Retinal pigment epithelial cell (primary cell): ENCODE results near the gene CD63.
A peak's percentile ranks its signal among the peaks of the same experiment; 100 is the strongest.

Experiments used
- DNase-seq: peaks from one replicate; pipeline ENCODE4 v3.0.0-alpha.2; 2010; ENCODE audit warnings: low read depth
- H3K4me3 ChIP-seq: 2 replicates; pipeline ENCODE4 v1.5.1; 2011; ENCODE audit warnings: mild to moderate bottlenecking, low read length, control low read depth, moderate library complexity
- TF ChIP-seq, protein P1 (sequence below): conservative IDR thresholded peaks from 2 replicates; pipeline ENCODE4 v1.5.1; 2011; ENCODE audit warnings: low read depth, low read length, control low read depth, inconsistent platforms

CD63 gene

GRCh38 chr12:55744340-55745030, 15.7 kb upstream of the CD63 start:
- peak overlapping the region; percentile 69 for H3K4me3 ChIP-seq
- TF ChIP-seq, protein P1, sequence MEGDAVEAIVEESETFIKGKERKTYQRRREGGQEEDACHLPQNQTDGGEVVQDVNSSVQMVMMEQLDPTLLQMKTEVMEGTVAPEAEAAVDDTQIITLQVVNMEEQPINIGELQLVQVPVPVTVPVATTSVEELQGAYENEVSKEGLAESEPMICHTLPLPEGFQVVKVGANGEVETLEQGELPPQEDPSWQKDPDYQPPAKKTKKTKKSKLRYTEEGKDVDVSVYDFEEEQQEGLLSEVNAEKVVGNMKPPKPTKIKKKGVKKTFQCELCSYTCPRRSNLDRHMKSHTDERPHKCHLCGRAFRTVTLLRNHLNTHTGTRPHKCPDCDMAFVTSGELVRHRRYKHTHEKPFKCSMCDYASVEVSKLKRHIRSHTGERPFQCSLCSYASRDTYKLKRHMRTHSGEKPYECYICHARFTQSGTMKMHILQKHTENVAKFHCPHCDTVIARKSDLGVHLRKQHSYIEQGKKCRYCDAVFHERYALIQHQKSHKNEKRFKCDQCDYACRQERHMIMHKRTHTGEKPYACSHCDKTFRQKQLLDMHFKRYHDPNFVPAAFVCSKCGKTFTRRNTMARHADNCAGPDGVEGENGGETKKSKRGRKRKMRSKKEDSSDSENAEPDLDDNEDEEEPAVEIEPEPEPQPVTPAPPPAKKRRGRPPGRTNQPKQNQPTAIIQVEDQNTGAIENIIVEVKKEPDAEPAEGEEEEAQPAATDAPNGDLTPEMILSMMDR = no peak
- DNase-seq = no peak

DNA sequence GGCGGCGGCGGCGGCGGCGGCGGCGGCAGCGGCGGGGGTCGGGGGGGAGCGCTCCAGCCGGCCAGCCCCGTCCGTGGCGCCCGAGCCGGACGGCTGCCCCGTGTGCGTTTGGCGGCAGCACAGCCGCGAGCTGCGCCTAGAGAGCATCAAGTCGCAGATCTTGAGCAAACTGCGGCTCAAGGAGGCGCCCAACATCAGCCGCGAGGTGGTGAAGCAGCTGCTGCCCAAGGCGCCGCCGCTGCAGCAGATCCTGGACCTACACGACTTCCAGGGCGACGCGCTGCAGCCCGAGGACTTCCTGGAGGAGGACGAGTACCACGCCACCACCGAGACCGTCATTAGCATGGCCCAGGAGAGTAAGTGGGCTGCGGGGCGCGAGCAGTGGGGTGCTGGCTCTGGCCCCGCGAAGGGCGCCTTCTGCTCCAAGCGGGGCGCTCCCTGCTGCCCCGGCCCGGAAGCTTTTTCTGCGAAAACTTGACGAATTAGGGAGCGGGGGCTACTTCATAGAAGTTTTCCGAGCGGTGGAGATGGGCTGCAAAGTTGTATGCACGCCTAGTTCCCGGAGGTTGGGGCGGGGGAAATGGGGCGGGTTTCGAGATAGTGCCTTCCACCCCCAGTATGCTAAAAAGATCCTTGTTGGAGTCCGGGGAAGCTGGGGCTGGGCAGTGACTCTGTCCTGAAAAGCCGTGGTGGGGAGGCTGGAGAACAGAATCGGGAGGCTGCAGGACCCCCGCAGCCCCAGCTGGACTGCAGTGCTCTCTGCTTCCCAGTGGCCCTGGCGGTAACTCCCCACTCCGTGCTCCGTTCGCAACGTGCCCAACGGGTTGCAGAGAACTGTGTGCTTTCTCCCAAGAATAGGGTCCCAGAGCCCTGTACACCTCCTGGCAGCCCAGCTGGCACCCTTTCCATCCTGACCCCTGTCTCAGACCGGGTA, 14.9 kb upstream of the CD63 start:
- H3K4me3 ChIP-seq = peak overlapping the region; percentile 69
- TF ChIP-seq, protein P1 = peak; percentile 12
- DNase-seq = no peak

DNA sequence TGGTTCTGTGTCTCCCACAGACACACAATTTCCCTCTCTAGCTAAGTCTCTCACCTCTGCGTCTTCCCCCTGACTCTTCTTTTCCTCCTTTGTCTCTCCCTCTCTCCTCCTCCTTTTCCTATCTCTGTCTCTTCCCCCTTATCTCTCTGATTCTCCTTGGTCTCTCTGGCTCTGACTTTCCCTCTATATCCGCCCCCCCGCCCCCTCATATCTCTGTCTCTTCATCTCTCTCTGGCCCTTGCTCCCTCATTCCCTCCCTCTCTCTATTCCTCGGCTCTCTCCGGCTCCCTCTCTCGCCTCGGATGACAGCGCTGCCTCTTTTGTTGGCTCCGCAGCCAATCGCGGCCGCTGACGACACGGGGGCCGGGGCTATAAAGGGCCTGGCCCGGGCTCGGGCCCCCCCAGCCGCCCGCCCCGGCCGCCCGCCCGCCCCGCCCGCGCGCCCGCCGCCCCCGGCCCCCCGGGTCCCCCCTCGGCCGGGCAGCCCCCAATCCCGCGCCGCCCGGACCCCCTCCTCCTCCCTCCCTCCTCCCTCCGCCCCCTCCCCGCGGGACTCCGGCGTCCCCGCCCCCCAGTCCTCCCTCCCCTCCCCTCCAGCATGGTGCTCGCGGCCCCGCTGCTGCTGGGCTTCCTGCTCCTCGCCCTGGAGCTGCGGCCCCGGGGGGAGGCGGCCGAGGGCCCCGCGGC, 14.1 kb upstream of the CD63 start, which contains the start of gene GDF11:
Gene GDF11 (plus strand): TSS at position 404 of the 687 bp plus-strand sequence. CDS start 195 bp downstream, at position 599.
- H3K4me3 ChIP-seq = peak within 1 kb of the TSS; percentile 69
- no peak for DNase-seq
- TF ChIP-seq, protein P1 = no peak

- H3K4me3 ChIP-seq = peak overlapping the region; percentile 39
- TF ChIP-seq, protein P1 = no peak
- no peak for DNase-seq
Measured at GRCh38 chr12:55741931-55742680, 13.3 kb upstream of the CD63 start.

DNA sequence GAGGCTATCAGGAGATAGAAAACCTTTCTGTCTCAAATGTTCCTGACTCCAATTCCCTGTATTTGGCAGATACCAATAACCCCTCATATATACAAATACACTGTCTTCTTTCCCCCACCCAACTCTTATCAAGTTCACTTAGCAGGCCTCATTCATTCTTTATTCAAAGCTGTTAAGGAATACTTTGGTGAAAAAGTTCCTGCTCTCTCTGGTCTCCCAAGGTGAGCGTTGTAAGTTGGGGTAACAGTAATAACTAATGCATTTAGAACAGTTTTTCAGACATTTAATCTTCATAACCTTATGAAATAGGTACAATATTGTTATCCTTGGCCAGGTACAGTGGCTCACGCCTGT, 10.2 kb upstream of the CD63 start:
- peak overlapping the region; percentile 85 for H3K4me3 ChIP-seq
- DNase-seq = no peak
- TF ChIP-seq, protein P1 = no peak
